ENCODE results near the gene TOM1L2.
"Not testable (repeated sequence)": the region's sequence is repeated elsewhere in the genome, so short reads cannot be mapped to it uniquely, and the experiment has no call there.

TOM1L2 gene

GRCh38 chr17:17924131-17924856 lies 47.9 kb downstream of the TOM1L2 start:
- no peak for DNase-seq (ENCODE audit: low read depth in 2 of 2)

DNA sequence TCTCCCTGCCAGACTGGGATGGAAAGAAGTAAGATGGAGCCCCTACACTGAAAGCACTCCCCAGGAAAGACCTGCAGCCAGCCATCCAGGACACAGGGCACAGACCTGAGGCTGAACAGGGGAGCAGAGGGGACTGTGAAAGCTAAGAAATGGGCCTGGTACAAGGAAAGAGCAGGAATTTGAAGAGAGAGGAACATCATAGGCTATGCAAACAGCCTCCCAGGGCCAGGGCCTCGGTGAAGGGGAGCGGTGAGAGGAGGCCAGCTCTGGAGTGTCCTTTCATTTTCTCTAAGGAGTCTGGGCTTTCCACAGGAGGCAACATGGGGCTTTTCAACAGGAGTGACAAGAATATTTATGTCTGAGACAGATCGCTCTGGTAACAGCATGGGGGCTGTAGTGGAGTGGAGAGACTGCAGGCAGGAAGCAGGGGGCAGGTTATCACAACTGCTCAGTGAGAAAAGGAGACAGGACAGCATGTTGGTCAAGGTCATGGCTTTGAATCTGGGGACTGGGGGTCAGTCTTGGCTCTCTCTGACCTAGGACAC lies 50.1 kb downstream of the TOM1L2 start:
- no peak for DNase-seq (ENCODE audit: low read depth in 2 of 2)

- DNase-seq (ENCODE audit: low read depth in 2 of 2), result no peak
Measured at GRCh38 chr17:17921192-17922069, 50.8 kb downstream of the TOM1L2 start.

DNA sequence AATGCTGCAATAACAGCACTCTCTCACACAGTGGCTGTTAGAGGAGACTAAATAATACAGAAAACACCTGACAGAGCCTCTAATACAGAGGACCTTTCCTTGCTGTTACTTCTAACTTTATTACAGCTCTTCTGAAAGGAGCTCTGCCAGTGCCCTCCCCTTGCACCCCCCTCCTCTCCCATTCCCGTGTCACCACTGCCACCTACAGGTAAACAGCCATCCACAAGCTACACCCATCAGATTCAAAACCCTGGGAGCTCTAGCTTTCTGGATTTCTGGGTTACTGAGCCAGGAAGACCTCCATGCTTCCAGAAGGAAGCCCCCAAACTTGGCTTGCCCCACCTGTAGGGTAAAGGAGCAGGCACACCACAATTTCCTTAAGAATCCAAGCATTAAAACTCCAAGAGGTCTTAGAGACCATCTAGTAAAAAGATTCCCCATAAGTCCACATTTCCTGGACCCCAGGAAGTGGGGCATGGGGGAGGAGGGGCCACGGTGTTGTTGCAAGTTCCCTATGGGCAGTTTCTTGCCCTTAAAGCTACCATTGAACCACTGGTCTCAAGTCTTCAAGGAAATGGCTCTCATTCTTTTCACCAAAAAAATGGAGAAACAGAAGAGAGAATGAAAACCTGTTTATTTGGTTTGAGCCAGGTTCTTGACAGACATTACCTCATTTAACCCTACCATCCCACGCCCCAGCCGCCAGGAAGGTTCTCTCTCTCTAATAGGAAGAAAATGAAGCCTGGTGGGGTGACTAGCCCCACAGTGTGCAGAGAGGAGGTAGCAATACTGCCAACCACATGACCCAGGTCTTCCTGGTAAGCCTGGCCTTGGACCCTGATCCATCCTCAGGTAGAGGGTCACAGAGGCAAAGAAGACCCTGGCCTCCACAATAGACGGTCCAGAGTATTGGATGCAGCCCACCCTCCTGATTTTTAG lies 52.8 kb downstream of the TOM1L2 start:
- DNase-seq (ENCODE audit: low read depth in 2 of 2), result peak; percentile 38 to 57

DNA sequence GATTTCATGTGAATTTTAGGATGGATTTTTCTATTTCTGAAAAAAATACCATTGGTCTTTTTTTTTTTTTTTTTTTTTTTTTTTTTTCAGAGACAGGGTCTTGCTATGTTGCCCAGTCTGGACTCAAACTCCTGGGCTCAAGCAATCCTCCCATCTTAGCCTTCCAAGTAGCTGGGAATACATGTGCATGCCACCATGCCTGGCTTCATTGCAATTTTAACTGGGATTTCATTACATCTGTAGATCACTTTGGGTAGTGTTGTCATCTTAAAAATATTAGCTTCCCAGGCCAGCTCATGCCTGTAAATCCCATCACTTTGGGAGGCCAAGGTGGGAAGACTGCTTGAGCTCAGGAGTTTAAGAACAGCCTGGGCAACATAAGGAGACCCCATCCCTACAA lies 54.8 kb downstream of the TOM1L2 start:
- DNase-seq (ENCODE audit: low read depth in 2 of 2), result no peak

DNA sequence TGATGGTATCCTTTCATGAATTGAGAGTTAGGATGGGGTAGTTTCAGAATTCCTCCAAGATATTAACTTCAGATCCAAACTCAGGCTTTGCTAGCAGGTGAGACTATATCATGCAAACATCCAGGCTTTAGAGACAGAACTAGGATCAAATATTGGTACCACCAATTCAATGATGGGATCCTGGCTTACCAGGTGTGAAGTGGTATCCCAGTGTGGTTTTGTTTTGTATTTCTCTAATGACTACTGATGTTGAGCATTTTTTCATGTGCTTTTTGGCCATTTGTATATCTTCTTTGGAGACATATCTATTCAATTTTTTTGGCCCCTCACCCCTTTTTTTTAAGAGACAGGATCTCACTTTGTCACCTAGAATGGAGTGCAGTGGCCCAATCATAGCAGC lies 57.0 kb downstream of the TOM1L2 start:
- no peak for DNase-seq (ENCODE audit: low read depth in 2 of 2)

DNA sequence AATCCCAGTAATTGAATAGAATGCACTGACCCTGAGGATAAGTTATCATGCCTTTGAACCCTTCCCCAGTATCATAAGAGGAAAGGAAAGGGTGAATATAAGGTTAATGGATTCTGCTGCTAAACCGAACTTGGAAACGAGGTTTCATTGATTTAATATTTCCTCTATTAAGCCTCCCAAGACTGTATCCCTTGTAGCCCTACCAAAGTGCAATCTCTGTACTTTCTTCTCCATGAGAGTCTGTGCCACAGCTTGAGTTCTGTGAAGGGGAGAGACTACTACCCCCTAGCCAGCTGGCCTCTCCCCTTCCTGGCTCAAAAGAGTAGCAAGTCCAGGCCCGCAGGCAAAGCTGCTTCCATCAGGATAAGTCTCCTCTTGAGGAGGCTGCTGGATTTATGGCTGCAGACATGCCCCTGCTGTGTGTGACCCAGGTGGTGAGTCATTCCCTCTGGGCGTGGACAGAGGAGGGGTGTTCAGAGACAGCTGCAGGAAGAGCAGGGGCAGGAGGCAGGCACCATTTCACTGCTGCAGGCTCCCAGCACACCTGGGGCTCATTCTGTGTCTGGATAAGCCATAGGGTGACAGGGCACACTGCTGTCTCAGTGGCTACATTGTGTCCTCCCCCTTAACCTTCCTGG lies 58.4 kb downstream of the TOM1L2 start:
- DNase-seq (ENCODE audit: low read depth in 2 of 2), result peak in 1 of 2 donors; percentile 11

- DNase-seq (ENCODE audit: low read depth in 2 of 2), result not testable (repeated sequence)
Measured at GRCh38 chr17:17912336-17912735, 59.9 kb downstream of the TOM1L2 start.

GRCh38 chr17:17911001-17911613 lies 61.1 kb downstream of the TOM1L2 start:
- no peak for DNase-seq (ENCODE audit: low read depth in 2 of 2)

- DNase-seq (ENCODE audit: low read depth in 2 of 2), result no peak
Measured at GRCh38 chr17:17910060-17910459, 62.1 kb downstream of the TOM1L2 start.

- DNase-seq (ENCODE audit: low read depth in 2 of 2), result no peak
Measured at GRCh38 chr17:17909078-17909477, 63.1 kb downstream of the TOM1L2 start.

GRCh38 chr17:17907469-17907868 lies 64.7 kb downstream of the TOM1L2 start:
- no peak for DNase-seq (ENCODE audit: low read depth in 2 of 2)

GRCh38 chr17:17906418-17907215 lies 65.6 kb downstream of the TOM1L2 start:
- no peak for DNase-seq (ENCODE audit: low read depth in 2 of 2)

GRCh38 chr17:17905036-17905320 lies 67.2 kb downstream of the TOM1L2 start:
- DNase-seq (ENCODE audit: low read depth in 2 of 2), result no peak

DNA sequence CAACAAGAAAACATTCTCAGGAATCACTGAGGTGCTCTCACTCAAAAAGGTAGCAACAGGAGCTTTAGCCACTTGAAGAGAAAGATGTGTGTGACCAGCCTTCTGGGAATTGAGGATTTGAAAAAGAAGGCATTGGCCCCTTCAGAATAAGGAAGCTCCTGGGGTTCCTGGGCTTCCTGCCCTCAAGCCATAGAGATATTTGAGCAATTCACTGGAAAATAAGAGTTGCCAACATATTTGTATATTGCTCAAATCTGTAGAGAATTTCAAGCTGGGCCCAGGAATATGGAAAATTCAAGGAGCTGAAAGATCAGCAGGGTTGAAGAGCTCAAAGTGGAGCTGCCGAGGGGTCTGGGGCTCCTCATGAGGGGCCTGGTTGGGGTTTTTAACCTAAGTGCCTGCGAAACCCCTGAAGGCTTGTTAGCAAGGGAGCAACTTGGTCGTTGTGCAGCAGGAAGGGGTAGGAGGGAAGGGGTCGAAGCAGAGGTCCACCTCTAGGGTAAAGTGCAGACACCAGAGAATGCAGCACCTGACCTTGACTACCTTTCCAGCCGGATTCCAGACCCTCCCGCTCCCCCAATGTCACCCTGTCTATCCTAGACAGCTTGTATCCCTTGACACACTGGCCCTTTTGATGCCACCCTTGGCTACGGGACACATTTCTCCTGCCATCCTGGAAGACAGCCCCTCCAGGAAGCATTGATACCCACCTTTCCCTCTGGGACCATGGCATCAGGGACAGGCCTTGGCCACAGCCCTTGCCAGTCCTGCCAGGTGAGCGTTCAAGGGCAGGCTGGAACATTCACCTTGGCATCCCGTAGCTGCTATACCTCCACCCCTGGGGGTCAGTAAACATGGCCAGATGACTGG lies 67.8 kb downstream of the TOM1L2 start:
- no peak for DNase-seq (ENCODE audit: low read depth in 2 of 2)

GRCh38 chr17:17902877-17903276 lies 69.3 kb downstream of the TOM1L2 start:
- no peak for DNase-seq (ENCODE audit: low read depth in 2 of 2)

DNA sequence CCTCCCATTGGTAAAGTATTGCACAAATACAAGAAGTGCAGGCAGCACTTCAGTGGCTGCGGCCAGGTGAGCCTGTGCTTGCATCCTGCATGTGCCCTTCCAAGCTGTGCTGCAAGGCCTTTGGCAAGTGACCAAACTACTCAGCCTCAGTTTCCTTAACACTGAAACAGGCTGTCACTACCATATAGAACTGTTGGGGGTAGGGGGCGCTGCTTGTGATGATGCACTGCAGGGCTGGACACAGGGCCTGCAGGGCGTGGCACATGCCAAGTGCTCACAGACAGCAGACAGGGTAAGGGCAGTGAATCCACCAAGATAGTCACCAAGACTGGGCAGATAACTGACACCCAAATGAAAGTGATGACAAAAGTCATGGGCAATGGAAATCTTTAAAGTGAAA lies 69.8 kb downstream of the TOM1L2 start:
- no peak for DNase-seq (ENCODE audit: low read depth in 2 of 2)

DNA sequence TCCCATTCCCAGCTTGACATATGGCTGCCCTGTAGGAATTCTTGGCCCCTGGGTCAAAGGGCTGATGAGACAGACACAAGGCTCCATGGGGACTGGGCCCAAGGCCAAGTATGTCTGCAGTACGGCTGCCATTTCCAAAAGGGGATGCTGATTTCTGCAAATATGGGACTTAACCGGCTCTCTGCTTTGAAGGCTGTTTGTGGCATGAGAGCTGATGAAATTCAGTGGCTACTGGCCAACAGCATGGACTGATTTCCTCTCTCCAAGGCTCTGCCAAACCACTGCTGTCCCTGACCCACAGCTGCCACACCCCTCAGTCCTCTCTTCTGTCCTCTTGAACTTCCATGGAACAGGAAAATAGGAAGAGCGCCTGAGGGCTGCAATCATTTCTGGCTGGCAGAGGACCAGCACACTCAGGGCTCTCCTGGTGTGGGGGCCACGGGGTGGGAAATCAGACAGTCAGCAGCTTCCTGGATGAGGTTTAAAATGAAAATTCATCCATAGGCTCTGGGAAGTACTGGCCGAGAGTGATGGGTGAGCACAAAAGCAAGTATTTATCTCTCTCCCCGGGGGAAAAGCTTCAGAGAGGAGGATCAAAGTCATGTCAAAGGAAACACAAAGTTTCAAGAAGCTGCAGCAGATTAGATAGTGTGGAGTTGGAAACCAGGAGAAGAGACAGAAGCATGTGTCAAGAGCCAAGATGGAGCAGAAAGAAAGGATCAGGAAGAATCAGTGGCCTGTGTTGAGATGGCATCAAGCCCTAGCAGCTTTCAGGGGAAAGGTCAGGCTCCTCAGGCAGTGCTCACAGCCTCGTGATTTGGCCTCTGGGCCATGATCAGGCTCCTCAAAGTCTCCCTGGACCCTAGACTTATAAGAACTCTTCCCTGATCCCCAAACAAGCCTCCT lies 71.3 kb downstream of the TOM1L2 start:
- no peak for DNase-seq (ENCODE audit: low read depth in 2 of 2)
